ENCODE data around the gene R3HDM4. TPM values are rescaled to one million over a fixed set of nuclear protein-coding genes. Genes with fewer than 3 reads are reported as not detected.
"Not testable (repeated sequence)": the region's sequence is repeated elsewhere in the genome, so short reads cannot be mapped to it uniquely, and the experiment has no call there.

The R3HDM4 gene
- total RNA-seq, 2 donors from 2014 or later, result 37.6 to 42.4 TPM

- no peak overlapping the region for H3K27ac ChIP-seq
- no peaks in the 10 kb centered on the region for H3K9me3 ChIP-seq
- peaks cover 0 to 11% of the 10 kb centered on the region in 2 donors for H3K4me1 ChIP-seq (ENCODE audit: control insufficient read depth in 1 of 2, low read depth in 2 of 2)
- no peaks in the 10 kb centered on the region for H3K27me3 ChIP-seq (replicated peaks; ENCODE audit: insufficient read depth)
- no peak for TF ChIP-seq CTCF (IDR thresholded peaks at IDR 0.05)
- DNase-seq (ENCODE audit: low spot score) (no peak), ATAC-seq (ENCODE audit: insufficient number of reproducible peaks, low FRiP score, low read depth) (no peak)
- H3K4me3 ChIP-seq, result no peak overlapping the region
- H3K36me3 ChIP-seq, result no peaks in the 10 kb centered on the region
These were observed 59.9 kb downstream of the R3HDM4 start for GRCh38 chr19:853014-853585.

GRCh38 chr19:852136-853013 lies 60.6 kb downstream of the R3HDM4 start, which contains the start of gene ELANE:
ELANE (plus strand) TSS chr19:852303; CDS start chr19:852329, 26 bp downstream.
- Histone ChIP-seq H3K36me3 (no peaks in the 10 kb centered on the region), H3K9me3 (no peaks in the 10 kb centered on the region), H3K4me3 (no peak within 1 kb of the TSS), H3K27ac (peak within 1 kb of the TSS in 1 of 2 donors; percentile 19), H3K4me1 (ENCODE audit: control insufficient read depth in 1 of 2, low read depth in 2 of 2) (peaks cover 0 to 11% of the 10 kb centered on the region in 2 donors), H3K27me3 (replicated peaks; ENCODE audit: insufficient read depth) (no peaks in the 10 kb centered on the region)
- ATAC-seq (ENCODE audit: insufficient number of reproducible peaks, low FRiP score, low read depth) (no peak), DNase-seq (ENCODE audit: low spot score) (no peak)
- no peak for TF ChIP-seq CTCF (IDR thresholded peaks at IDR 0.05)

GRCh38 chr19:850979-851335 lies 62.1 kb downstream of the R3HDM4 start:
- H3K4me3 ChIP-seq, result peak overlapping the region; percentile 48
- peaks cover 5% of the 10 kb centered on the region for H3K27me3 ChIP-seq (replicated peaks; ENCODE audit: insufficient read depth)
- peaks cover 0 to 11% of the 10 kb centered on the region in 2 donors for H3K4me1 ChIP-seq (ENCODE audit: control insufficient read depth in 1 of 2, low read depth in 2 of 2)
- H3K36me3 ChIP-seq, result no peaks in the 10 kb centered on the region
- ATAC-seq (ENCODE audit: insufficient number of reproducible peaks, low FRiP score, low read depth), result no peak
- peak overlapping the region; percentile 19 to 28 for H3K27ac ChIP-seq
- no peaks in the 10 kb centered on the region for H3K9me3 ChIP-seq
- no peak for TF ChIP-seq CTCF (IDR thresholded peaks at IDR 0.05)
- DNase-seq (ENCODE audit: low spot score), result no peak

- H3K4me1 ChIP-seq (ENCODE audit: control insufficient read depth in 1 of 2, low read depth in 2 of 2), result peaks cover 0 to 11% of the 10 kb centered on the region in 2 donors
- TF ChIP-seq CTCF (IDR thresholded peaks at IDR 0.05), result no peak
- peak overlapping the region; percentile 19 to 28 for H3K27ac ChIP-seq
- H3K9me3 ChIP-seq, result no peaks in the 10 kb centered on the region
- H3K27me3 ChIP-seq (replicated peaks; ENCODE audit: insufficient read depth), result peaks cover 7% of the 10 kb centered on the region
- DNase-seq (ENCODE audit: low spot score) (peak; percentile 61), ATAC-seq (ENCODE audit: insufficient number of reproducible peaks, low FRiP score, low read depth) (peak; percentile 62)
- peak overlapping the region; percentile 48 for H3K4me3 ChIP-seq
- H3K36me3 ChIP-seq, result no peaks in the 10 kb centered on the region
These were observed 62.6 kb downstream of the R3HDM4 start for GRCh38 chr19:850221-850978.

GRCh38 chr19:849195-849594 lies 63.8 kb downstream of the R3HDM4 start:
- H3K27me3 ChIP-seq (replicated peaks; ENCODE audit: insufficient read depth); H3K4me3 ChIP-seq; DNase-seq (ENCODE audit: low spot score); H3K27ac ChIP-seq; ATAC-seq (ENCODE audit: insufficient number of reproducible peaks, low FRiP score, low read depth); H3K9me3 ChIP-seq; H3K36me3 ChIP-seq: not testable (repeated sequence)
- H3K4me1 ChIP-seq (ENCODE audit: control insufficient read depth in 1 of 2, low read depth in 2 of 2), result peaks cover 0 to 11% of the 10 kb centered on the region in 2 donors
